Neuronal stem cell (in vitro differentiated cells): ENCODE measurements around the gene APPBP2.

Experiments used
- DNase-seq: peaks from one replicate; pipeline ENCODE4 v3.0.0-alpha.2; 2013; ENCODE audit warnings: low spot score
- H2AFZ ChIP-seq: one replicate; pipeline ENCODE4 v1.6.1; 2013; ENCODE audit warnings: mild to moderate bottlenecking, low read length, inconsistent platforms
- H2AK5ac ChIP-seq: 2 replicates; pipeline ENCODE4 v1.6.1; 2013; ENCODE audit warnings: low read depth, mild to moderate bottlenecking, inconsistent platforms, low read length, moderate library complexity, mixed read lengths
- H2BK120ac ChIP-seq: 2 replicates; pipeline ENCODE4 v1.6.1; 2013; ENCODE audit warnings: low read depth, mild to moderate bottlenecking, inconsistent platforms, low read length, moderate library complexity, mixed read lengths
- H2BK12ac ChIP-seq: one replicate; pipeline ENCODE4 v1.6.1; 2013; ENCODE audit warnings: low read length, inconsistent platforms
- H2BK15ac ChIP-seq: 2 replicates; pipeline ENCODE4 v1.6.1; 2013; ENCODE audit warnings: mild to moderate bottlenecking, low read length, inconsistent platforms, mixed read lengths
- H2BK5ac ChIP-seq: one replicate; pipeline ENCODE4 v1.6.1; 2013; ENCODE audit warnings: inconsistent platforms, mild to moderate bottlenecking, low read length, moderate library complexity
- H3K14ac ChIP-seq: one replicate; pipeline ENCODE4 v1.6.1; 2013; ENCODE audit warnings: low read length, inconsistent platforms
- H3K18ac ChIP-seq: 2 replicates; pipeline ENCODE4 v1.6.1; 2013; ENCODE audit warnings: low read length, inconsistent platforms
- H3K23ac ChIP-seq: 2 replicates; pipeline ENCODE4 v1.6.1; 2013; ENCODE audit warnings: low read depth, mild to moderate bottlenecking, mixed read lengths, low read length, inconsistent platforms; ENCODE audit not compliant: poor library complexity
- H3K27ac ChIP-seq: replicated peaks from 3 replicates; pipeline ENCODE4 v1.5.1; 2013; ENCODE audit warnings: low read length, inconsistent platforms
- H3K27me3 ChIP-seq, 3 experiments: 2 replicates each; pipeline ENCODE4 v1.6.1; 2013; ENCODE audit warnings: low read length in 3 of 3, mild to moderate bottlenecking in 2 of 3, inconsistent platforms in 1 of 3, low read depth in 1 of 3, mixed read lengths in 1 of 3, moderate library complexity in 1 of 3; ENCODE audit not compliant: control insufficient read depth in 3 of 3, insufficient read depth in 3 of 3
- H3K36me3 ChIP-seq, 2 donors: replicated peaks in 1 of 2; 2 replicates each; pipeline ENCODE4 v1.6.1; 2013; ENCODE audit warnings: low read length in 2 of 2; ENCODE audit not compliant: control insufficient read depth in 2 of 2, insufficient read depth in 2 of 2
- H3K4ac ChIP-seq: 2 replicates; pipeline ENCODE4 v1.6.1; 2013; ENCODE audit warnings: inconsistent platforms, mild to moderate bottlenecking, low read length, moderate library complexity
- H3K4me1 ChIP-seq, 2 donors: 1 replicate in 1 of 2; 2 replicates in 1 of 2; pipeline ENCODE4 v1.6.1; 2013; ENCODE audit warnings: low read length in 2 of 2, low read depth in 1 of 2; ENCODE audit not compliant: control insufficient read depth in 2 of 2, insufficient read depth in 1 of 2
- H3K4me2 ChIP-seq: one replicate; pipeline ENCODE4 v1.6.1; 2013; ENCODE audit warnings: mild to moderate bottlenecking, low read length, inconsistent platforms; ENCODE audit not compliant: insufficient read depth, poor library complexity, severe bottlenecking
- H3K4me3 ChIP-seq, 2 donors: 2 replicates each; pipeline ENCODE4 v1.5.1; 2013; ENCODE audit warnings: low read length in 2 of 2, mild to moderate bottlenecking in 2 of 2, inconsistent platforms in 1 of 2, moderate library complexity in 1 of 2
- H3K79me1 ChIP-seq: one replicate; pipeline ENCODE4 v1.6.1; 2013; ENCODE audit warnings: low read depth, mild to moderate bottlenecking, inconsistent platforms, low read length, moderate library complexity
- H3K9ac ChIP-seq: one replicate; pipeline ENCODE4 v1.6.1; 2013; ENCODE audit warnings: mild to moderate bottlenecking, low read depth, low read length, inconsistent platforms; ENCODE audit not compliant: poor library complexity
- H3K9me3 ChIP-seq, 2 donors: replicated peaks in 1 of 2; 2 replicates each; pipeline versions ENCODE3 to v1.6.1; 2013; ENCODE audit warnings: low read length in 2 of 2, mild to moderate bottlenecking in 2 of 2, inconsistent platforms in 1 of 2, low read depth in 1 of 2, mixed read lengths in 1 of 2, moderate library complexity in 1 of 2; ENCODE audit not compliant: control insufficient read depth in 2 of 2, insufficient read depth in 1 of 2
- H4K8ac ChIP-seq: one replicate; pipeline ENCODE4 v1.6.1; 2013; ENCODE audit warnings: low read depth, mild to moderate bottlenecking, inconsistent platforms, low read length, moderate library complexity
- H4K91ac ChIP-seq: one replicate; pipeline ENCODE4 v1.6.1; 2013; ENCODE audit warnings: low read length, low read depth, mild to moderate bottlenecking, inconsistent platforms; ENCODE audit not compliant: poor library complexity
- WGBS, 2 donors: extraction: QIAGEN DNeasy Blood & Tissue Kit; methylation state at CpG; one replicate each; pipeline ENCODE4 v1.1.7; 2013; ENCODE audit warnings: missing lambda C conversion rate in 2 of 2, mixed read lengths in 1 of 2; ENCODE audit not compliant: insufficient read length in 2 of 2, insufficient replicate concordance in 1 of 2; ENCODE audit errors: extremely low coverage in 2 of 2; 5-methylcytosine and 5-hydroxymethylcytosine counted together

Gene APPBP2

GRCh38 chr17:60510031-60510430 lies 16.0 kb downstream of the APPBP2 start:
- H3K23ac ChIP-seq = no peak overlapping the region
- no peaks in the 10 kb centered on the region for H3K27me3 ChIP-seq
- no peak overlapping the region for H3K4me2 ChIP-seq
- no peak overlapping the region for H2BK120ac ChIP-seq
- H3K27ac ChIP-seq = no peak overlapping the region
- no peak overlapping the region for H3K18ac ChIP-seq
- no peak overlapping the region for H2BK12ac ChIP-seq
- no peak overlapping the region for H3K4me3 ChIP-seq
- H2AFZ ChIP-seq = no peak overlapping the region
- no peaks in the 10 kb centered on the region for H3K4me1 ChIP-seq
- H2BK5ac ChIP-seq = no peak overlapping the region
- H4K91ac ChIP-seq = no peak overlapping the region
- H3K36me3 ChIP-seq = peaks cover 5 to 57% of the 10 kb centered on the region in 2 donors
- H3K9me3 ChIP-seq = no peaks in the 10 kb centered on the region
- H3K9ac ChIP-seq = no peak overlapping the region
- no peak overlapping the region for H3K14ac ChIP-seq
- no peak overlapping the region for H3K4ac ChIP-seq
- DNase-seq = no peak
- no peak overlapping the region for H2BK15ac ChIP-seq
- no peak overlapping the region for H2AK5ac ChIP-seq
- H3K79me1 ChIP-seq = peaks cover 2% of the 10 kb centered on the region
- H4K8ac ChIP-seq = no peak overlapping the region
- WGBS, 2 donors = no CpG with 5 or more reads among the region's 4 CpGs

DNA sequence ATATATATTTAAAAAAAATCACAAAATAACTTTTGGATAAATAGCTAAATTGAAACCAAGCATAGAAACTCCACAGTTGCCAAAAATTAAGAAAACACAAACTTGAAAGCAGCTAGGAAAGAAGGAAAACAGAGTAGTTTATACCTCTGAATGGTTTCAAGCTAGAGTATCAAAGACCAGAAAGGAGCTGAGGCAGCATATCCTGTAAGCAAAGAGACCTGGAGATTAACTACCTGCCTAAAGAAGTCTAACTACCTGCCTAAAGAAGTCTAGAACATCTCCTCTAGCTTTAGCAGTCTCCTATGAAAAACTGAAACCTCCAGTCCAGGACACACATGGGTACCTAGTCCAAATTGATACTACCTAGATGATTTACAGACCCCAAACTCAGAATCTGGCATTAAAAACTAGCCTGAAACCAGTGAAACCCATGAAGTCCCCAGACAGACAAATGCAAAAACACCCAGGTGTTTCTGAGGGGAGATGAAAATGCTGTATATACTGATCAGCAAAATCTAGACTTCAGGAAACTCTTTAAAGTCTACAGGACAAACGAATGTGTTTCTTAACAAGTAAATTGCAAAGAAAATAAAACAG lies 17.6 kb downstream of the APPBP2 start:
- Histone ChIP-seq H4K91ac (no peak overlapping the region), H2AK5ac (no peak overlapping the region), H3K4me3 (no peak overlapping the region), H4K8ac (no peak overlapping the region), H3K4ac (no peak overlapping the region), H2BK12ac (no peak overlapping the region), H3K18ac (no peak overlapping the region), H3K14ac (no peak overlapping the region), H3K27me3 (no peaks in the 10 kb centered on the region), H2AFZ (no peak overlapping the region), H3K9ac (no peak overlapping the region), H3K9me3 (no peaks in the 10 kb centered on the region), H2BK5ac (no peak overlapping the region), H3K4me2 (no peak overlapping the region), H3K36me3 (peaks cover 4 to 50% of the 10 kb centered on the region in 2 donors), H2BK120ac (no peak overlapping the region), H3K27ac (no peak overlapping the region), H2BK15ac (no peak overlapping the region), H3K4me1 (no peaks in the 10 kb centered on the region), H3K23ac (no peak overlapping the region), H3K79me1 (peaks cover 4% of the 10 kb centered on the region)
- no peak for DNase-seq
- WGBS, 2 donors = no CpG with 5 or more reads among the region's 1 CpG

DNA sequence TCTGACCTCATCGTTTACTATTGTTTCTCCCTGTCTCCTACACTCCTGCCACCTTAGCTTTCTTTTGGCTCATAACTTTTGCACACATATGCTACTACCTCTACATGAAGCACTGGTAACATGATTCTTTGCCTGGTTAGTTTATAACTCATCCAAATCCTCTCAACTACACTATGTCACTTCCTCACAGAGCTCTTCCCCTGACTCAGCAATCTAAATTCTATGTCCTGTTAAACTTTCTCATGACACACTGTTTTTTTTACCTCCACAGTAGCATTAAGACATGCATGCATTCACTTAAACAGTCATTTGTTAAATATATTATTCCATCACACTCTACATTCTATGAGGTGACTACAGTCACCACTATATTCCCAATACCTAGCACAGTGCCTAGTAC lies 19.7 kb downstream of the APPBP2 start:
- Histone ChIP-seq H4K91ac (no peak overlapping the region), H3K23ac (no peak overlapping the region), H2BK15ac (no peak overlapping the region), H2AFZ (no peak overlapping the region), H3K27ac (no peak overlapping the region), H3K36me3 (peaks cover 0 to 40% of the 10 kb centered on the region in 2 donors), H3K4me2 (no peak overlapping the region), H3K4ac (no peak overlapping the region), H3K27me3 (no peaks in the 10 kb centered on the region), H3K9me3 (no peaks in the 10 kb centered on the region), H3K79me1 (peaks cover 4% of the 10 kb centered on the region), H4K8ac (no peak overlapping the region), H3K9ac (no peak overlapping the region), H2BK120ac (no peak overlapping the region), H3K4me1 (no peaks in the 10 kb centered on the region), H3K14ac (no peak overlapping the region), H3K18ac (no peak overlapping the region), H3K4me3 (no peak overlapping the region), H2AK5ac (no peak overlapping the region), H2BK5ac (no peak overlapping the region), H2BK12ac (no peak overlapping the region)
- WGBS, 2 donors = no CpG with 5 or more reads among the region's 1 CpG
- DNase-seq = no peak

DNA sequence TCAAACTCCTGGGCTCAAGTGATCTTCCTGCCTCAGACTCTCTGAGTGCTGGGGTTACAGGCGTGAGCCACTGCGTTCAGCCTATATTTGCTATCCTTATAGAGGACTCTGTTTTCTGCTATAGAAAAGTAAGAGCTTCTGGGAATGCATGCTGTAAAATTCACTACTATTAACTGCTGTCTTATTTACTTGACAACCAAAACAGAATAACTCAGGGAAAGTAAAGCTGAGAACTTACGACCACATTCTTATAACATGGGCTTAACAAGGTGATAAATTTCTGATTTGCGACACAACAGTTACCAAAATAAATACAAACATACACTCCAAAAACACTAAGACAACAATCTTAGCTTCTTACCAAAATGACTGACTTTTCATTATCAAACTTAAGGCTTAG lies 23.9 kb downstream of the APPBP2 start:
- H3K4me1 ChIP-seq = no peaks in the 10 kb centered on the region
- H3K14ac ChIP-seq = no peak overlapping the region
- no peak overlapping the region for H3K4me2 ChIP-seq
- no peak for DNase-seq
- H3K9me3 ChIP-seq = no peaks in the 10 kb centered on the region
- H3K18ac ChIP-seq = no peak overlapping the region
- H2BK5ac ChIP-seq = no peak overlapping the region
- H3K27me3 ChIP-seq = no peaks in the 10 kb centered on the region
- H3K79me1 ChIP-seq = peaks cover 3% of the 10 kb centered on the region
- H3K4me3 ChIP-seq = no peak overlapping the region
- H3K4ac ChIP-seq = no peak overlapping the region
- no peak overlapping the region for H2AFZ ChIP-seq
- H3K9ac ChIP-seq = no peak overlapping the region
- H4K91ac ChIP-seq = no peak overlapping the region
- H3K27ac ChIP-seq = no peak overlapping the region
- no peak overlapping the region for H2BK120ac ChIP-seq
- H4K8ac ChIP-seq = no peak overlapping the region
- peaks cover 2 to 54% of the 10 kb centered on the region in 2 donors for H3K36me3 ChIP-seq
- H2BK12ac ChIP-seq = no peak overlapping the region
- no peak overlapping the region for H3K23ac ChIP-seq
- H2BK15ac ChIP-seq = no peak overlapping the region
- no CpG with 5 or more reads among the region's 4 CpGs for WGBS, 2 donors
- H2AK5ac ChIP-seq = no peak overlapping the region
